HG02623 (cell line): ENCODE data around the gene SRCAP.
"Not testable (repeated sequence)": the region's sequence is repeated elsewhere in the genome, so short reads cannot be mapped to it uniquely, and the experiment has no call there.

Experiments used
- ATAC-seq: cut with Tn5 transposase; IDR thresholded peaks from one replicate; pipeline ENCODE4 v1.9.1; 2021; ENCODE audit warnings: moderate library complexity; ENCODE audit not compliant: unreplicated experiment

Gene SRCAP

DNA sequence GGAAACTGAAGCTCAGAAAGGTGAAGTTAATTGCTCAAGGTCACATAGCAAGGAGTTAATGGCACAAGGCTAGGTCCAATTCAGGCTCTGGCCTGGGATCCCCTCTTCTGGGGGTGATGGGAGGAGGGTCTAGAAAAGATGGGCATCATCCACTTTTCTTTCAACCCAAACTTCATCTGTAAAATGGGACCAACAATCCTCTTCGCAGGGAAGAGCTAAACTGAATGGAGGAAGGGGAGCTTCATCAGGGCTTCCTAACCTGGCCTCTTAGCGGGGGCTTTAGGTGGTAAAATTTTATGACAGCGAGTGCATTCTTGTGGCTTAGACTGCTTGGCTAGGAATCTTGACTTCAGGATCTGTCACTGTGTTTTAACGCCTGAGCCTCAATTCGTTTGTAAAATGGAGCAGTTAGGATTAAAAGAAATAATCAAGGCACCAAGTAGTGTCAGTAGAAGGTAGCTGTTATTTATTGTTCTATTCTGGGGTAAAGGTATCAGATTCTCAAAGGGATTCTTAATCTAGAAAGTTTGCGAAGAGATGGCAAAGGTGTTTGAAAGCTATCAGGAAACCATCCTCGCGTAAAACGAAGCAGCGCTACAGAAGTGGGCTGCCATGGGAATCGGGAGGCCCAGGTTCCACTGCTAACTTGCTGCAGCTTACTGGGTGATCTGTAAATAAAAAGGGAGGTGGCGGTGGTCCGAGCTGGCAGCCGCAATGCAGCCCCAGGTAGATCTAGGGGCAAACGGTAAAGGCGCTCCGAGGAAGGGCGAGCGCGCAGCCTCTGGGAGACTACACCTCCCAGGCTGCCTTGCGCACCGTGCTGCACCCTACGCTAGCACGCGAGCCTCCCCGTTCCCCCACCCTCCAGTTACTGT is 1.5 kb upstream of the SRCAP start:
- ATAC-seq: peak; percentile 75

DNA sequence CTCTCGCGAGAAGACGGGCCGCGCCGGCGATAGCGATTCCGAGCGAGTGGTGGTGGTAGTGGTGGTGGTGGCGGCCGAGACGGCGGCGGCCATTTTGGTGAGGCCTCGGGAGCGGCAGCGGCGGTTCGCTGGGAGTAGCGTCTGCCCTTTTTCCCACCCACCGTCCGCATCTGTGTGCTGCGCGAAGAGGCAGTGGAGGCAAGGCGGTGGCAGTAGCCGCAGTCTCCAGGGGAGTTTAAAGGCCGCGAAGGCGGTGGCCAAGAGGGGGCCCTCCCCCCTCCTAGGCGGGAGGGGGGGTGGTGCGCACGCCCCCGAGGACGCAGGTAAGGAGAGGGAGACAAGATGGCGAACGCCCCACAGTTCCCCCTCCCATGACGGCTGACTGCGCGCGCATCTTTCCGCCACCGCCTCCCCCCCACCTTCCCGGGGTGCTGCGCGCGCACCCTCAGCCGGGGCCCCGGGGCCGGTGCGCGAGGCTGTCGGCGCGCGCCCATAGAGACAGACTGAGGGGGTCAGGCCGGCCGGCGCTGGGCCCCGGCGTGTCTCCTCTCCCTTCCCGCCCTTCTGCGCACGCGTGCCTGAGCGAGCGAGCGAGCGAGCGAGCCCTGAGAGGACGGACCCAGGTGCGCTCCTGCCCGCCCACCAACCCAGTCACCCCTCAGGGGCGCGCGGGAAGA is 694 bp upstream of the SRCAP start:
- peak; percentile 64 for ATAC-seq

DNA sequence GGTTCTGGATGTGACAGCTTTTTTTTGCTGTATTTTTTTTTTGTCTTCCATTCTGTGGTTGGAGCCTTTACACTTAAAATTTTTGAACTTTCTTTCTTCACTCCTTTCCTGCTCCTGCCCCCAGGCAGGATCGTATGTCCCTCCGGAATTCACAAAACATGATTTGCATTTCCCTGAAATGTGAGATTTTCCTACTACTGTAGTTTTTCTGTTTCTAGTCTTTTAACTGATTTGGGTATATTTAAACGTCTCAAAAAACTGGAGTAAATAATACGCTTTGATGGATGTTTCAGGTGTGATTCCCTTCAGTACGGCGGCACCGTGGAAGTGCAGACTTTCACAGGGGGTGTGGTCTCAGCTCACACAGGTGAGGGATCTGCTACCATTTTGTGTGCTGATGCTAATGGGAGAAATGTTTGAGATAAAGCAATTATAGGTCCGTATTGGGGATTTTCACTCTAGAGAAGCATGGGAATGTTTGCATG is 686 bp downstream of the SRCAP start:
- ATAC-seq: no peak

DNA sequence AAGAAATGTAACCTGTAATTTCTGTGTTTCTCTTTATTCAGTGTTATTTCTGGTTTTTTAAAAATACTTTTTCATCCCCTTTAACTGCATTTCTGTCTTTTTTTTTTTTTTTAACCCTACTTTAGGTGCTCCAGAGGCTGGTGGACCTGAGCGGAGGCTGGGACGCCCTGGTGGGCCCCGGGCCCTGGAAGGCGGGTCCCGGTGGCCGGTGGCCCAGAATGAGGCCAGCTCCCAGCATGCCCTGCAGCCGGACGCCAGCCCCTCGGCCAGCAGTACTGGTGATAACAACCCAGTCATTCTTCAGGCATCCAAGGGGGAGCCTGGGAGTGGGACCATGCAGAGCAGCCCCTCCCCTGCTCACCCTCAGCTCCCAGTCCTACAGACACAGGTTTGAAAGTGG is 1.5 kb downstream of the SRCAP start:
- no peak for ATAC-seq

DNA sequence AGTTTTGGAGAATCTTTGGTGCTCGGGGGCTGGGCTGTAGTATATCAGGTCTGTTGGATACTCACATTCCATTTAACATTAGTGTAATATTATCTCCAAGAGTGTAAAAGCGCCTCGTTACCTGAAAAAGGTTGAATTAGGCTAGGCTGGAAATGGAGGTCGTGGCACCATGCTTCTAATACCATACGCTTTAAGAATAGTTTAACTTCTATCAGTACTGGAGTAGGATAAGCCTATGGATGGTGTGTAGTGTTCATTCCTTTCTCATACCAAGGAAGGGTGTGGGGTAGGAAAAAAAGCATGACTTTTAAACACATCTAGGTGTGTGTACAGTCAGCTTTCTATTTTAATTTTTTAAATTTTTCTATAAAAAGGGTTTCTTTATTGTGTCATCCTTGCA is 2.0 kb downstream of the SRCAP start:
- no peak for ATAC-seq

DNA sequence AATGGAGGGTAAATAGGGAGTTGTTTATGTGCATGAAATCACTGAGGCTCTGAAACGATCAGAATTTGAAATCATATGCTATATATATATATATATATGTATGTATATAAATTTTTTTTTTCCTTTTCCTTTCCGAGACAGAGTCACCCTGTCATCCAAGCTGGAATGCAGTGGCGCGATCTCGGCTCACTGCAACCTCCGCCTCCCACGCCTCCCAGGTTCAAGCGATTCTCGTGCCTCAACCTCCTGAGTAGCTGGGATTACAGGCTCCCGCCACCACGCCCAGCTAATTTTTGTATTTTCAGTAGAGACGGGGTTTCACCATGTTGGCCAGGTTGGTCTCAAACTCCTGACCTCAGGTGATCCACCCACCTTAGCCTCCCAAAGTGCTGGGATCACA is 4.1 kb downstream of the SRCAP start:
- ATAC-seq: not testable (repeated sequence)

DNA sequence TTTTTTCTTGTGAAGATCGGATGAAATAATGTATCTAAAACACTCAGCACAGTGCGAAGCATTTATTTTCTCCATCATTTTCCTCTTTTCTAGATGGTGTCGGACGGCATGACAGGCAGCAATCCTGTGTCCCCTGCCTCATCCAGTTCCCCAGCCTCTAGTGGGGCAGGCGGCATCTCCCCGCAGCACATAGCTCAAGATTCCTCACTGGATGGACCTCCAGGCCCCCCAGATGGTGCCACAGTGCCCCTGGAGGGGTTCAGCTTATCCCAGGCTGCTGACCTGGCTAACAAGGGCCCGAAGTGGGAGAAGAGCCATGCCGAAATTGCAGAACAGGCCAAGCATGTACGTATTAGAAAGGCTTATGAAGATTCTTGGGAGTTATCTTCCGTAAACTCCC is 5.0 kb downstream of the SRCAP start:
- no peak for ATAC-seq

DNA sequence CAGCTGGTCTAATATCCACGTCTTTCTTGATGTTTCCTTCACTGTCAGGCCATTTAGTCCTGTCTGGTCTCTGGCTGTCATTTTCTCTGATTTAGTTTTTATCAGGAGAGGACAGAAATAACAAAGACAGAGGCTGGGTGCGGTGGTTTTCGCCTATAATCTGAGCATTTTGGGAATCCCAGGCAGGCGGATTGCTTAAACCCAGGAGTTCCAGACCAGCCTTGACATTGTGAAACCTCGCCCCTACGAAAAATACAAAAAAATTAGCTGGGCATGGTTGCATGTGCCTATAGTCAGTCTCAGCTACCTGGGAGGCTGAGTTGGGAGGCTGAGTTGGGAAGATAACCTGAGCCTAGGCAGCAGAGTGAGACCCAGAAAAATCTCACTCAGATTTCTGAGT is 7.1 kb downstream of the SRCAP start:
- no peak for ATAC-seq

DNA sequence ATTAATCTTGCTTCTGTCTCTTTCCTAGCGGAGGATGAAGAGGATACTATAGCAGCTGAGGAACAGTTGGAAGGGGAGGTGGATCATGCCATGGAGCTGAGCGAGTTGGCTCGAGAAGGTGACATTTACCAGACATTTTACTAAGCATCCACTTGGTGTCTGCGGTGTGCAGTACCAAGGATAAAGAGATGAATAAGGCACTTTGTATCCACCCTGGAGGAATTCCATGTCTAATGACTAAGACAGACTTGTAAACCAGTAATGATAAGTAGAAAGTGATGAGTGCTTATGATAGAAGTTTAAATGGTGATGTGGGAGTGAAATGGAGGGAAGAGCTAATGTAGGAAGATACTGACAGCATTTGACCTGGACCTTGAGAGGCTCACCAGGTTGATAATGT is 12.0 kb downstream of the SRCAP start:
- ATAC-seq: no peak

DNA sequence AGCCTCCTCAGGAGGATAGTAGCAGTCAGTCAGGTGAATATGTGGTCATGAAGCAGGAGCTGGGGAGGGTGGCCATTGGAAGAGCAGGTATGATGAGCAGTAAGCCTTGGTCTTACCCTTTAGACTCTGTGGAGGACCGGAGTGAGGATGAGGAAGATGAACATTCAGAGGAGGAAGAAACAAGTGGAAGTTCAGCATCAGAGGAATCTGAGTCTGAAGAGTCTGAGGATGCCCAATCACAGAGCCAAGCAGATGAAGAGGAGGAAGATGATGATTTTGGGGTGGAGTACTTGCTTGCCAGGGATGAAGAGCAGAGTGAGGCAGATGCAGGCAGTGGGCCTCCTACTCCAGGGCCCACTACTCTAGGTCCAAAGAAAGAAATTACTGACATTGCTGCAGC is 12.7 kb downstream of the SRCAP start:
- no peak for ATAC-seq

DNA sequence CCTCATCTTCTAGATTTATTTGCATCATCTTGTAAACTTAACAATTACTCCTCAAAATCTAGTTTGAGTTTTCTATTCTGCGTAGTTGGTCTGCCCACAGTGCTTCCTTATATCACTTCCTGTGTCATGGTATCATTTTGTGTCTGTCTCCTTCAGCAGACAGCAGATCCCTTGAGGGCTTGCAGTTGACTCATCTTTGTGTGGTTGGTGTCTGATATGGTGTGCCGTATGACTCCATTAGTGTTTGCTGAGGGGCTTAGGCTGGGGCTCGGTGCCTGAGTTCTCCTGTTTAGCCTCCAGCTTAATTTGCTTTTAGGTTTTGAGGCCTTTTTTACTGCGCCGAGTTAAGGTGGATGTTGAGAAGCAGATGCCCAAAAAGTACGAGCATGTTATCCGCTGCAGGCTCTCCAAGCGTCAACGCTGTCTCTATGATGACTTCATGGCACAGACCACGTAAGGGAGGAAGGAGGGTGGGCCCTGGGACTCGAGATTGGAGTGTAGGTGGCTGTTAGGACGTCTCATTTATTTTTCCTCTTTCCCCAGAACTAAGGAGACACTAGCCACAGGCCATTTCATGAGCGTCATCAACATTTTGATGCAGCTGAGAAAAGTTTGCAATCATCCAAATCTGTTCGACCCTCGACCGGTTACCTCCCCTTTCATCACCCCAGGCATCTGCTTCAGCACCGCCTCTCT is 16.9 kb downstream of the SRCAP start:
- ATAC-seq: no peak

DNA sequence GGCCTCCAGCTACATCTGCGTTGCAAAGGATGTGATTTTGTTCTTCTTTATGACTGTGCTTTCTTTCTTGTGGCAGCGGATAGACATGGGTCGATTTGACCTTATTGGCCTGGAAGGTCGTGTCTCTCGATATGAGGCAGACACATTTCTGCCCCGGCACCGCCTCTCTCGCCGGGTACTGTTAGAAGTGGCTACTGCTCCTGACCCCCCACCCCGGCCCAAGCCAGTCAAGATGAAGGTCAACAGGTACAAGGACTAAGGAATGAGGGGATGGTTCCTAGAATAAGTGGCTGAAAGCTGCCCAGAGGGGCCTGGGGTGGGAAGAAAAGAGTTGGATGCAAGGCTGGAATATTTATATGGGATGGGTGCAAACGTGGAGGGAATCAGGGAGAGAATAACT is 21.1 kb downstream of the SRCAP start:
- ATAC-seq: no peak

DNA sequence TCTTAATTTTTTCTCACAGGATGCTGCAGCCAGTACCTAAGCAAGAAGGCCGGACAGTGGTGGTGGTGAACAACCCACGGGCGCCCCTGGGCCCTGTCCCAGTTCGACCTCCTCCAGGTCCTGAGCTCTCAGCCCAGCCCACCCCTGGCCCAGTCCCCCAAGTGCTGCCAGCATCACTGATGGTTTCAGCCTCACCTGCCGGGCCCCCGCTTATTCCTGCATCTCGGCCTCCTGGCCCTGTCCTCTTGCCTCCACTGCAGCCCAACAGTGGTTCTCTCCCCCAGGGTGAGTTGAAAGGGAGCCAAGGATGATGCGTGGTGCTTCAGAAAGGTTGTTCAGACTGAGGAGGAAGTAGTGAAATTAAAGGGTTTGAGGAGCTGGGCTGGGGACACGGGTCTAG is 21.7 kb downstream of the SRCAP start:
- no peak for ATAC-seq

DNA sequence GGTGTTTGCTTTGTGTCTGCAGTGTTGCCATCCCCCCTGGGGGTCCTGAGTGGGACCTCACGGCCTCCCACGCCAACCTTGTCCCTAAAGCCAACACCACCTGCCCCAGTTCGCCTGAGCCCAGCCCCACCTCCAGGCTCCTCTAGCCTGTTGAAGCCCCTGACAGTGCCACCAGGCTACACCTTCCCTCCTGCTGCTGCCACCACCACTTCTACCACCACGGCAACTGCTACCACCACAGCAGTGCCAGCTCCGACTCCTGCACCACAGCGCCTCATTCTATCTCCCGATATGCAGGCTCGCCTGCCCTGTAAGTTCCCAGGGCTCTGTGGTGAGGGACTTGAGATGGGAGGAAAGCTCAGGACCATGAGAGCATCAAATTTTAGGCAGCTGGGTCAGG is 22.2 kb downstream of the SRCAP start:
- ATAC-seq: no peak

DNA sequence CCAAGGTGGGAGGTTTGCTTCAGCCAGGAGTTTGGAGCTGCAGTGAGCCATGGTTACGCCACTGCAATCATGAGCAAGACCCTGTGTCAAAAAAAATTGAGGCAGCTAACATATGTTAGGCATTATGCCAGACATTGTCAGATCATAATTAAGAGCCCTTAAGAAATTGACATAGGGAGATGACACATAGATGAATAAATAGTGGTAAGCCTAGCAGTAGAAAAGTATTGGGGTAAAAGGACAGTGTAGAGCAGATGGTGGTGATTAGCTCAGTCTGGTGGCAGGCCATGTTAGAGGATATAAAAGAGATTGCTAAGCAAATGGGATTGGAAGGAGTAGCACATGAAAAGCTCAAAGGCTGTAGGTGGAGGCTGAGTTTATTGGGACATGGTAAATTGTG is 22.6 kb downstream of the SRCAP start:
- no peak for ATAC-seq

DNA sequence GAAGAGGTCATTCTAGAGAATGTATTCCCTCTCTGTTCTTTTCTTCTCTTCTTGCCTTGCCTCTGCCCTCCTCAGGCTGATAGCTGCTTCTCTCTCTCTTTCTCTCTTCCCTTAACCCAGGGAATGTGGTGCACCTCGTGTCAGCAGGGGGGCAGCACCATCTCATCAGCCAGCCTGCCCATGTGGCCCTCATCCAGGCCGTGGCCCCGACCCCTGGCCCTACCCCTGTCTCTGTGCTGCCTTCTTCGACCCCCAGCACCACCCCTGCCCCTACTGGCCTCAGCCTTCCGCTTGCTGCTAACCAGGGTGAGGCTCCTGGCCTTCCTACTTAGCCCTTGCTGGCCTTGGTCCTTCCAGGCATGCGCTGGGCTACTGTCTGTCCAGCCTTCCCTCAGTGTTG is 23.5 kb downstream of the SRCAP start:
- ATAC-seq: no peak

DNA sequence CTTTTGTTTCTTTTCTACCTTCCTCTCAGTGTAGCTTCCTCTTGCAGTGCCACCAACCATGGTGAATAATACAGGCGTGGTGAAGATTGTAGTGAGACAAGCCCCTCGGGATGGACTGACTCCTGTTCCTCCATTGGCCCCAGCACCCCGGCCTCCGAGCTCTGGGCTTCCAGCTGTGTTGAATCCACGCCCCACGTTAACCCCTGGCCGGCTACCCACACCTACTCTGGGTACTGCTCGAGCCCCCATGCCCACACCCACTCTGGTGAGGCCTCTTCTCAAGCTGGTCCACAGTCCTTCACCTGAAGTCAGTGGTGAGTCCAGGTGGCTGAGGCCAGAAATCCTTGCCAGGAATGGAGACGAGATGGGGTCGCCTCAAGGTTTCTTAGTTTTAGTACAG is 23.9 kb downstream of the SRCAP start:
- ATAC-seq: no peak

DNA sequence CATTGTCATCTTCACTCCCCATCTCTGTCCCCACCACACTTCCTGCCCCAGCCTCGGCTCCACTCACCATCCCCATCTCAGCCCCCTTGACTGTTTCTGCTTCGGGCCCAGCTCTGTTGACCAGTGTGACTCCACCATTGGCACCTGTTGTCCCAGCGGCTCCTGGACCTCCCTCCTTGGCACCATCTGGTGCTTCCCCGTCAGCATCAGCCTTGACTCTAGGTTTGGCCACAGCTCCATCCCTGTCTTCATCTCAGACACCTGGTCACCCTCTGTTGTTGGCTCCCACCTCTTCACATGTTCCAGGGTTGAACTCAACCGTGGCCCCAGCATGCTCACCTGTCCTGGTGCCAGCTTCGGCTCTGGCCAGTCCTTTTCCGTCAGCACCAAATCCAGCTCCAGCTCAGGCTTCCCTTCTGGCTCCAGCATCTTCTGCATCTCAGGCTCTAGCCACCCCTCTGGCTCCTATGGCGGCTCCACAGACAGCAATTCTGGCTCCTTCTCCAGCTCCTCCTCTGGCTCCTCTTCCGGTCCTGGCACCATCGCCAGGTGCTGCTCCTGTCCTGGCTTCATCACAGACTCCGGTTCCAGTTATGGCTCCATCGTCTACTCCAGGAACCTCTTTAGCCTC is 24.9 kb downstream of the SRCAP start:
- no peak for ATAC-seq

DNA sequence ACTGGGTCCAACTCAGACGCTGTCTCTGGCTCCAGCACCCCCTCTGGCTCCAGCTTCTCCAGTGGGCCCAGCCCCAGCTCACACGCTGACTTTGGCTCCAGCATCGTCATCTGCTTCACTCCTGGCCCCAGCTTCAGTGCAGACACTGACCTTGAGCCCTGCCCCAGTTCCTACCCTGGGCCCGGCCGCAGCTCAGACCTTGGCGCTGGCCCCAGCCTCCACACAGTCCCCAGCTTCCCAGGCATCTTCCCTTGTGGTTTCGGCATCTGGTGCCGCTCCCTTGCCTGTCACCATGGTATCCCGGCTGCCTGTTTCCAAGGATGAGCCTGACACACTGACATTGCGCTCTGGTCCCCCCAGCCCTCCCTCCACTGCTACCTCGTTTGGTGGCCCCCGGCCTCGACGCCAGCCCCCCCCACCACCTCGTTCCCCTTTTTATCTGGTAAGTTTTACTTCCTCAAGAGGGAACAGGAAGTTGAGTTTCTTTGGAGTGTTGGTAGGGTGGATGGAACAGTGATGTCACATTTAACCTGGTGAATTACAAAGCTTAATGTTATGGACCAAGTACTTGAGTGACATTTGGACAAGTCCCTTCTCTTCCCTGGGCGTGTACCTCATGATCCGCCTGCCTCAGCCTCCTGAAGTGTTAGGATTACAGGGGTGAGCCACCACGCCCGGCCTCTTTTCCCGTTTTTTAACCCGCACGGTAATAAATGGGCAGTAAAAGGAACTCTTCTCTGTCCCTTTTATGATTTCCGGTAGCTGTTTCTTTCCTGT is 25.9 kb downstream of the SRCAP start:
- no peak for ATAC-seq

DNA sequence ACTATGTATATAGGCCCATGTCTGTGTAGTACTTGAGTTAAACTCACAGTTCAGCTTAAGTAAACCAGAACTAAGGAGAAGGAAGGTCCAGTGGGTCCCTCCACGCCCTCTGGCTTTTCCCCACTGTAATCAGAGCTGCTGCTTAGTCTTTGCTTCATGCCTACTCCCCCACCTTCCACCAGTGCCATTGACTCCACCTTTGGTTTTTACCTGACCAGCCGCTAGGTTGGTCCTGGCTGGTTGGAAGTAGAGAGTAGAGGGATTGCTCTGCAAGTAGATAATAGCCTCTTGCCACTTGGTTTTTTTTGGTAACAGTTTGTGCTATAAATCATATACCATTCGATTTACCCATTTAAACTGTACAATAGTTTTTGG is 26.4 kb downstream of the SRCAP start:
- no peak for ATAC-seq

DNA sequence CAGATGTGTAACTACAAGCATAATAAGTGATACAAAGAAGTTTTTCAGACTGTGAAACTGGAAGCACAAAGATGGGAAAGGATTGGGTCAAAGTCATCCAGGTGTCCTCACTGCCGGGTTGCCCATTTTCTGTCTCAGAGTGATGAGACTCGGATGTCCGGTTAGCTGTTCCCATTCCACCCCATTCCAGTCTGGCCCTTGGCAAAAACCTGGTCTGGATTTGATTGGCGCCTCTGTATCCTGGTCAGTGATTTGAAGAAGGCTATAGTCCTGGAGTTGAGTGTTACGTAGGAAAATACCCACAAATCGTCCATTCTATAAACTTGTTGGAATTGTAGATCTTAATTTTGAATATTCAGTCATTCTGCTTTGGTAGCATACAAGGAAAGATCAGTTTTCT is 29.4 kb downstream of the SRCAP start:
- ATAC-seq: no peak
